KMS-11 (cell line): ENCODE data around the gene ASB6.

Experiments used
- H2AFZ ChIP-seq: fragments of 200-600 bp; sonication (generic); 2 replicates; pipeline ENCODE4 v1.6.1; 2016; ENCODE audit warnings: antibody characterized with exemption, mixed run types, low read depth
- H3K27ac ChIP-seq: fragments of 200-600 bp; sonication (generic); 2 replicates; pipeline ENCODE4 v1.6.1; 2016; ENCODE audit warnings: mild to moderate bottlenecking, mixed run types
- H3K27me3 ChIP-seq: fragments of 200-600 bp; sonication (generic); 2 replicates; pipeline ENCODE4 v1.6.1; 2017; ENCODE audit warnings: mild to moderate bottlenecking, low read depth, mixed run types, moderate library complexity; ENCODE audit not compliant: insufficient read depth
- H3K36me3 ChIP-seq: fragments of 200-600 bp; sonication (generic); 2 replicates; pipeline ENCODE4 v1.6.1; 2017; ENCODE audit warnings: mild to moderate bottlenecking, mixed run types; ENCODE audit not compliant: insufficient read depth
- H3K4me1 ChIP-seq: fragments of 200-600 bp; sonication (generic); 2 replicates; pipeline ENCODE4 v1.6.1; 2016; ENCODE audit warnings: mild to moderate bottlenecking, low read depth, mixed run types; ENCODE audit not compliant: poor library complexity, severe bottlenecking
- H3K4me2 ChIP-seq: fragments of 200-600 bp; sonication (generic); 2 replicates; pipeline ENCODE4 v1.7.0; 2016; ENCODE audit warnings: mild to moderate bottlenecking, mixed run types
- H3K4me3 ChIP-seq: fragments of 200-600 bp; sonication (generic); IDR thresholded peaks from 2 replicates; pipeline ENCODE4 v1.6.1; 2017; ENCODE audit warnings: low read depth, low read length, mixed read lengths; ENCODE audit not compliant: insufficient read depth
- H3K79me2 ChIP-seq: fragments of 200-600 bp; sonication (generic); 2 replicates; pipeline ENCODE4 v1.6.1; 2016; ENCODE audit warnings: low read depth, mixed run types; ENCODE audit not compliant: insufficient read depth
- H3K9ac ChIP-seq: fragments of 200-600 bp; sonication (generic); 2 replicates; pipeline ENCODE4 v1.6.1; 2016; ENCODE audit warnings: mild to moderate bottlenecking, mixed run types
- H4K20me1 ChIP-seq: fragments of 200-600 bp; sonication (generic); 2 replicates; pipeline ENCODE4 v1.6.1; 2016; ENCODE audit warnings: mild to moderate bottlenecking, mixed run types; ENCODE audit not compliant: insufficient read depth
- TF ChIP-seq, protein P1 (sequence below): fragments of 200-600 bp; sonication (generic); conservative IDR thresholded peaks from 2 replicates; pipeline ENCODE4 v1.6.1; 2017; ENCODE audit warnings: low read depth, mild to moderate bottlenecking, antibody characterized with exemption, low read length, moderate library complexity, mixed read lengths

ASB6 gene

DNA sequence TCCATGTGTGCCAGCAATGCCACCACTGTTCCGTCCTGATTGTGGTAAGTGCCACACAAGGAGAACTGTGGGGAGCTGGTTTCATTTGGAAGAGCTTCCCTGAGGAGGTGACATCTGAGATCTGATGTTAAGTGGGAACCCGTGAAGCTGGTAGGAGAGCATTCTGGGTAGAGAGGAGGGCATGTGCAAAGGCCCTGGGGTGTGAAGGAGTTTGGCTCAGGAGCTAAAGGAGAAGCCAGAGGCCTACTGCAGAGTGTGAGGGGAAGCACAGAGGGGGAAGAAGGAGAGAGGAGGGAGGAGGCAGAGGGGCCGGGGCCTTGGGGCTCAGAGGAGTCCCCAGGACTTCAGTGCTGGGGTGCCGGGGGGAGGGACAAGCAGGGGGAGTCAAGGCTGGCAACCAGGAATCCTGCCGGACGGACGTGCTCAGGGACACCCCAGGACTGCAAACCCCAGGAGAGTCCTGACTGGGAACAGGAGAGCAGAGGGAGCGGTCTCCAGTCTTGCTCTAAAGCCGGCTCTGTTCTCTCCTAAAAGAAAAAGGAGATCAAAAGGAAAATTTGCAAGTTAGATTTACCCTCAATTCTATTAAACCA, 40.8 kb downstream of the ASB6 start:
- Histone ChIP-seq H2AFZ (no peak overlapping the region), H3K4me1 (peaks cover 14% of the 10 kb centered on the region), H3K9ac (no peak overlapping the region), H3K4me2 (no peak overlapping the region), H3K27ac (no peak overlapping the region), H3K79me2 (no peaks in the 10 kb centered on the region), H3K4me3 (no peak overlapping the region), H3K27me3 (no peaks in the 10 kb centered on the region), H4K20me1 (no peaks in the 10 kb centered on the region), H3K36me3 (no peaks in the 10 kb centered on the region)
- TF ChIP-seq, protein P1, sequence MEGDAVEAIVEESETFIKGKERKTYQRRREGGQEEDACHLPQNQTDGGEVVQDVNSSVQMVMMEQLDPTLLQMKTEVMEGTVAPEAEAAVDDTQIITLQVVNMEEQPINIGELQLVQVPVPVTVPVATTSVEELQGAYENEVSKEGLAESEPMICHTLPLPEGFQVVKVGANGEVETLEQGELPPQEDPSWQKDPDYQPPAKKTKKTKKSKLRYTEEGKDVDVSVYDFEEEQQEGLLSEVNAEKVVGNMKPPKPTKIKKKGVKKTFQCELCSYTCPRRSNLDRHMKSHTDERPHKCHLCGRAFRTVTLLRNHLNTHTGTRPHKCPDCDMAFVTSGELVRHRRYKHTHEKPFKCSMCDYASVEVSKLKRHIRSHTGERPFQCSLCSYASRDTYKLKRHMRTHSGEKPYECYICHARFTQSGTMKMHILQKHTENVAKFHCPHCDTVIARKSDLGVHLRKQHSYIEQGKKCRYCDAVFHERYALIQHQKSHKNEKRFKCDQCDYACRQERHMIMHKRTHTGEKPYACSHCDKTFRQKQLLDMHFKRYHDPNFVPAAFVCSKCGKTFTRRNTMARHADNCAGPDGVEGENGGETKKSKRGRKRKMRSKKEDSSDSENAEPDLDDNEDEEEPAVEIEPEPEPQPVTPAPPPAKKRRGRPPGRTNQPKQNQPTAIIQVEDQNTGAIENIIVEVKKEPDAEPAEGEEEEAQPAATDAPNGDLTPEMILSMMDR = no peak

DNA sequence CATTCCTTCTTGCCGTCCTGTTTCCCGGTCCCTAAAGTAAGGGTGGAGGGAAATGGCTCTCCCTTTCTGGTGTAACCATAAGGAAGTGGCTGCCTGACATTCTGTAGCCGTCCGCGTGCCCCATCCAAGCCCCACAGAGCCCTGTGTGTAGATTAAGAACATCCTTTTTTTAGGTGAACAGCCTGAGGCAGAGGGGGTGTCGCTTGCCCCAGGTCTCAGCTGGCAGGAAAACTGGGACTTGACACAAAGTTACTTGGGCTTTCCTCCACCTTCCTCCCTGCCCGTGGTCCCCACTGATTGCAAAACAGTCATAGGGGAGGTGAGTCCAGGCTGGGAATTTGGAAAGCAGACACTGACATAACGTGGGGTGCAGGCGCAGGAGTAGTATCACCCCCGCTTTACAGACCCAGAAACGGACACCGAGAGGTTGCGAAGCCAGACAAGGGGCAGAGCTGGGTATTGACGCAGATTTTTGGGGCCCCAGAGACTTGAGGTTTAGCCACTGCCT, 43.8 kb downstream of the ASB6 start:
- no peaks in the 10 kb centered on the region for H3K36me3 ChIP-seq
- no peak overlapping the region for H3K4me2 ChIP-seq
- TF ChIP-seq, protein P1 = no peak
- H2AFZ ChIP-seq = no peak overlapping the region
- H3K4me1 ChIP-seq = peaks cover 12% of the 10 kb centered on the region
- H3K27me3 ChIP-seq = no peaks in the 10 kb centered on the region
- H4K20me1 ChIP-seq = no peaks in the 10 kb centered on the region
- no peak overlapping the region for H3K27ac ChIP-seq
- no peak overlapping the region for H3K9ac ChIP-seq
- H3K4me3 ChIP-seq = no peak overlapping the region
- H3K79me2 ChIP-seq = no peaks in the 10 kb centered on the region

DNA sequence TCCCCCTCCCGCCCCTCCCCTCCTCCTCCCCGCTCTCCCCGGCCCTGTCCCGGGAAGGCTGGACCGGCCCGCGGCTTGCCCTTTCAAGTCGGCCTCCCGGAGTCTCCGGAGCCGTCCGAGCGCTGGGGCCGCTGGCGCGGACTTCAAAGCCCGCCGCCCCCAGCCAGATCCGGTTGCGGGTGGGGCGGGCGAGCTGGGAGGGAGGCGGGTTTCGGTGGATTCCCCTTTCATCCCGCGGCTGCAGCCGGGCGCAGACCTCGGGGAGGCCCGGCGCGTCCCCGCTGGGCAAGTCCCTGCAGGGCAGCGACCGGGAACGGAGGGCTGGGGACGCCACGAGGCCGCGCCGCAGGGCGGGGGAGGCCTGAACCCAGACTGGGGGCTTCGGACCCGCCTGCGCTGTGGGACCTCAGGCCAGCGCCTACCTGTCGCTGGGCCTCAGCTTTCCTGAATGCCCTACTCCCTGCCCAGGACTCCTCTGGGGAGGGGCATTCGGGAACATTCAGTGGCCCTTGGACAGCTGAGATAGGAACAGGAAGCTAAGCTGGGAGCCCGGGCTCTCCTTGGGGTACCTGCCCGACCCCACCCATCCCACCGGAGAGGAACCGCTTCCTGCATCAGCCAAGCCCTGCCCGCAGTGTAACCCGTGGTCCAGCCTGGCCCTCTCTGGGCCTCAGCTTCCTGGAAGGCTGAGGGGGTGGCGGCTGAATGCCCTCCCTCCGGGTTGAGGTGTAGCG, 44.4 kb downstream of the ASB6 start:
- H3K4me1 ChIP-seq = peaks cover 14% of the 10 kb centered on the region
- H3K9ac ChIP-seq = no peak overlapping the region
- no peak overlapping the region for H3K4me2 ChIP-seq
- H3K79me2 ChIP-seq = no peaks in the 10 kb centered on the region
- no peak overlapping the region for H3K27ac ChIP-seq
- H2AFZ ChIP-seq = no peak overlapping the region
- H4K20me1 ChIP-seq = no peaks in the 10 kb centered on the region
- H3K4me3 ChIP-seq = no peak overlapping the region
- TF ChIP-seq, protein P1 = no peak
- no peaks in the 10 kb centered on the region for H3K36me3 ChIP-seq
- H3K27me3 ChIP-seq = no peaks in the 10 kb centered on the region

DNA sequence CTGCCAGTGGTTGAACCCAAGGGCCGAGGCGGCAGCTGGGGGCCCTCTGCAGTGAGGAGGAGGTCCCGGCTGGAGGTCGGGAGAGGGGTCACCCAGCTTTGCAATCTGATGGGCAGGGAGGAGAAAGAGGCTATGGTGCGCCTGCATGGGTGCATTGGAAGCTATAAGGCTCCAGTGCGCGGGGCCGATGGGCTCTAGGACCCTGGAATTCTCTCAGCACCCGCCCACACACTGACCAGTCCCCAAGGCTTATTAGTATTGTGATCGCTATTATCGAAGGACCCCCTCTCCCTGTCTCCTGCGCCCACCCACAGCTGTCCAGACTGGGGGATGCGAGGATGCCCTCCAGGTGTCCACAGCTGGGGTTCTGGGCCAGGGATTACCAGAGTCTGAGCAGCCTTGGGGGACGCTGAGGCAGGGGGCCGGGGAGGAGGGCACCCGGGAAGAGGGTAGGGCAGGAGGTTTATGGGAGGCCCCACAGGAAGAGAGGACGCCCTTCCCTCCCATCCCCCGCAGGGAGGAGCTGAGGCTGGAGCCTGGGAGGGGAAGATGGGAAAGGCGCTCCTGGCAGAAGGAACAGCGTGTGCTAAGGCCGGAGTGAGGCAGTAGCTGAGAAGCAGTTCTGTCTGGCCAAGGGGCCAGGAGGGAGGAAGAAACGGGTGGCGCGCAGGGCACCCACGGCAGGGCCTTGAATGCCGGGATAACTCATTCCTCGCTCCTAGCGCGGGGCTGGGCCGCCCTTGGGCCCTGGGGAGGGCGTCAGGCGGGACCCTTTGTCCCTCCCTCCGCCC, 45.2 kb downstream of the ASB6 start:
- H3K27ac ChIP-seq = no peak overlapping the region
- H3K9ac ChIP-seq = no peak overlapping the region

More for the DNA sequence above, 45.2 kb downstream of the ASB6 start:
- Histone ChIP-seq H3K4me3 (no peak overlapping the region), H3K79me2 (no peaks in the 10 kb centered on the region), H3K36me3 (no peaks in the 10 kb centered on the region), H3K4me1 (peaks cover 14% of the 10 kb centered on the region), H2AFZ (no peak overlapping the region), H3K27me3 (no peaks in the 10 kb centered on the region), H3K4me2 (no peak overlapping the region), H4K20me1 (no peaks in the 10 kb centered on the region)
- TF ChIP-seq, protein P1 = no peak
